Esophagus squamous epithelium (tissue), 4 donors: ENCODE measurements around the gene TAB2.

ENCODE experiments used
- POLR2A ChIP-seq, 4 donors: fragments of 450-650 bp; IDR thresholded peaks; one replicate each; pipeline ENCODE4 v1.6.1; 2017; ENCODE audit warnings: antibody characterized with exemption in 4 of 4, mild to moderate bottlenecking in 4 of 4, moderate library complexity in 3 of 4
- TF ChIP-seq, protein P1 (sequence below), 6 experiments: fragments of 450-650 bp in 4 of 6; fragments of 200-600 bp in 2 of 6; sonication (generic) in 2 of 6; IDR thresholded peaks; one replicate each; pipeline ENCODE4 v1.5.1; 2016 to 2019; ENCODE audit warnings: antibody characterized with exemption in 6 of 6, mild to moderate bottlenecking in 4 of 6, moderate library complexity in 4 of 6

- TF ChIP-seq, protein P1, sequence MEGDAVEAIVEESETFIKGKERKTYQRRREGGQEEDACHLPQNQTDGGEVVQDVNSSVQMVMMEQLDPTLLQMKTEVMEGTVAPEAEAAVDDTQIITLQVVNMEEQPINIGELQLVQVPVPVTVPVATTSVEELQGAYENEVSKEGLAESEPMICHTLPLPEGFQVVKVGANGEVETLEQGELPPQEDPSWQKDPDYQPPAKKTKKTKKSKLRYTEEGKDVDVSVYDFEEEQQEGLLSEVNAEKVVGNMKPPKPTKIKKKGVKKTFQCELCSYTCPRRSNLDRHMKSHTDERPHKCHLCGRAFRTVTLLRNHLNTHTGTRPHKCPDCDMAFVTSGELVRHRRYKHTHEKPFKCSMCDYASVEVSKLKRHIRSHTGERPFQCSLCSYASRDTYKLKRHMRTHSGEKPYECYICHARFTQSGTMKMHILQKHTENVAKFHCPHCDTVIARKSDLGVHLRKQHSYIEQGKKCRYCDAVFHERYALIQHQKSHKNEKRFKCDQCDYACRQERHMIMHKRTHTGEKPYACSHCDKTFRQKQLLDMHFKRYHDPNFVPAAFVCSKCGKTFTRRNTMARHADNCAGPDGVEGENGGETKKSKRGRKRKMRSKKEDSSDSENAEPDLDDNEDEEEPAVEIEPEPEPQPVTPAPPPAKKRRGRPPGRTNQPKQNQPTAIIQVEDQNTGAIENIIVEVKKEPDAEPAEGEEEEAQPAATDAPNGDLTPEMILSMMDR (IDR thresholded peaks at IDR 0.05): no peak
- TF ChIP-seq POLR2A (IDR thresholded peaks at IDR 0.05): no peak
Observed at GRCh38 chr6:149275621-149276020, 41.9 kb upstream of the TAB2 start.
